Measurements from ENCODE around the gene LANCL1.

DNA sequence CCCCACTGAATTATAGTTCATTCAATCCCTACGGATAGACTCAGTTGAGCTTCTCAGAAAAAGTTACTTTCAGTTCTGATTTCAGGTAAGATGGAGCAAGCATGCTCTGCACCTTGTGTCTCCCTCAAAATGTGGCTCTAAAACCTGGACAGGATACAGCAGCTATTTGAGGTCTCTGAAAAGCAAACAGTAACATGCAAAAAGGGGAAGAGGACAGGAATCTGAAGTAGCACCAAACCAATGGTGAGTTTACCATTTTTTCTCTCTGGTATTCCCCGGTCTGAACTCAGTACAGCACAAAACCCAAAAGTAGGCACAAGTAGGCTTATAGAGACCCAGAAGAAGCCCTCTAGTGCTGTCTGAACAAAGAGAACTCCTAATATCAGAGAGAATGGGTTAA, 34.1 kb downstream of the LANCL1 start:
- no peak for TF ChIP-seq TCF12 (IDR thresholded peaks at IDR 0.05)
- no peak for TF ChIP-seq EZH2phosphoT487 (IDR thresholded peaks at IDR 0.05; ENCODE audit: borderline replicate concordance, low read depth)
- no peak for TF ChIP-seq TAF1 (IDR thresholded peaks at IDR 0.05; ENCODE audit: borderline replicate concordance, low read depth, low read length)
- TF ChIP-seq, protein P1, sequence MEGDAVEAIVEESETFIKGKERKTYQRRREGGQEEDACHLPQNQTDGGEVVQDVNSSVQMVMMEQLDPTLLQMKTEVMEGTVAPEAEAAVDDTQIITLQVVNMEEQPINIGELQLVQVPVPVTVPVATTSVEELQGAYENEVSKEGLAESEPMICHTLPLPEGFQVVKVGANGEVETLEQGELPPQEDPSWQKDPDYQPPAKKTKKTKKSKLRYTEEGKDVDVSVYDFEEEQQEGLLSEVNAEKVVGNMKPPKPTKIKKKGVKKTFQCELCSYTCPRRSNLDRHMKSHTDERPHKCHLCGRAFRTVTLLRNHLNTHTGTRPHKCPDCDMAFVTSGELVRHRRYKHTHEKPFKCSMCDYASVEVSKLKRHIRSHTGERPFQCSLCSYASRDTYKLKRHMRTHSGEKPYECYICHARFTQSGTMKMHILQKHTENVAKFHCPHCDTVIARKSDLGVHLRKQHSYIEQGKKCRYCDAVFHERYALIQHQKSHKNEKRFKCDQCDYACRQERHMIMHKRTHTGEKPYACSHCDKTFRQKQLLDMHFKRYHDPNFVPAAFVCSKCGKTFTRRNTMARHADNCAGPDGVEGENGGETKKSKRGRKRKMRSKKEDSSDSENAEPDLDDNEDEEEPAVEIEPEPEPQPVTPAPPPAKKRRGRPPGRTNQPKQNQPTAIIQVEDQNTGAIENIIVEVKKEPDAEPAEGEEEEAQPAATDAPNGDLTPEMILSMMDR (IDR thresholded peaks at IDR 0.05), result no peak

All from SK-N-SH (cell line).